ENCODE measurements around the gene ABCG1.

The ABCG1 gene

DNA sequence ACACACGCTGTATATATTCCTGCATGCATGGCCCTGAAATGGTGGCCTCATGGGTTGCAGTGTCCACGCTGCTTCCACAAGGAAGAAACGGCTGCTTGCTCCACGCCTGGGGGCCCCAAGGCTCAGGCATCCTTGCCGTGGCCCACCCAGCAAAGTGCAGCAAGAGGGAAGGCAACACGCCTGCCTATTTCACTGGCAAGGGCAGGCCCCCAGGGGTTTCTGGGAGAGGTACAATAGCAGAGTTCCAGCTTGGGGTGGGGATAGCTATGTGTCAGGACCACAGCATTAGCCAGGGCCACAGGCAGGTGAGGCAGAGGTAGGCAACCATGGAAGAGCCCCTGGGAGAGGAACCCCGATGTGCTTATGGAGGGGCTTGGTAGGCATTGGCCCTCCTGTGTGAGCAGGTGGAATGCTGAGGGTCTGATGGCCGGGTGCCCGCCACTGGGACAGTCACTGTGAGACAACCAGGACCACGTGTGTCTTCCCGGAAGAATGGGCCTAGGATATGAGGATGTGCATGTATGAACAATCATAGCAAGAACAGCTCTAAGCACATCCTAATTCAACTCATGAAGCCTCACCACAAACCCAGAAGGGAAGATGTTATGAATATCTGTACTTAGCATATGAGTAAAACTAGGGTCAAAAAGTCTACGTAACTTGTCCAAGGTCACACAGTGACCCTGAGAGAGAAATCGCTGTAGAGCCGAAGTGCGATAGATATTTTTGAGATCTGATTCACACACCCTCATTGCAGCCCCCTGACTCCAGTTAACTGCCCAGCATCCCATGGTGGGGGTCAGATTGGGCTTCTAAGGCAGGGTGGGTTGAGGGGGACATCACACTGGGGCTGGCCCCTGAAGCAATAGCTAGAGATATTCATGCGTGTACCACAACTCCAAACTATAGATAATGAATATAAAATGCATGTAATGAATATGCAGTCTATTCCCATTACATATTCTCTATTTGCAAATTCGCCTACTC lies 120.1 kb downstream of the ABCG1 start:
- DNase-seq (ENCODE audit: low spot score) (no peak), ATAC-seq (ENCODE audit: low read depth) (no peak)
- H3K4me1 ChIP-seq (ENCODE audit: insufficient read depth, poor library complexity, severe bottlenecking), result no peaks in the 10 kb centered on the region
- no peak overlapping the region for H3K27ac ChIP-seq (ENCODE audit: poor library complexity, severe bottlenecking)
- no peak overlapping the region for H3K4me3 ChIP-seq (ENCODE audit: severe bottlenecking)
- H3K27me3 ChIP-seq (ENCODE audit: insufficient read depth, poor library complexity, severe bottlenecking), result peaks cover 2% of the 10 kb centered on the region
- no peaks in the 10 kb centered on the region for H3K36me3 ChIP-seq (ENCODE audit: low read depth)
- TF ChIP-seq, protein P1, sequence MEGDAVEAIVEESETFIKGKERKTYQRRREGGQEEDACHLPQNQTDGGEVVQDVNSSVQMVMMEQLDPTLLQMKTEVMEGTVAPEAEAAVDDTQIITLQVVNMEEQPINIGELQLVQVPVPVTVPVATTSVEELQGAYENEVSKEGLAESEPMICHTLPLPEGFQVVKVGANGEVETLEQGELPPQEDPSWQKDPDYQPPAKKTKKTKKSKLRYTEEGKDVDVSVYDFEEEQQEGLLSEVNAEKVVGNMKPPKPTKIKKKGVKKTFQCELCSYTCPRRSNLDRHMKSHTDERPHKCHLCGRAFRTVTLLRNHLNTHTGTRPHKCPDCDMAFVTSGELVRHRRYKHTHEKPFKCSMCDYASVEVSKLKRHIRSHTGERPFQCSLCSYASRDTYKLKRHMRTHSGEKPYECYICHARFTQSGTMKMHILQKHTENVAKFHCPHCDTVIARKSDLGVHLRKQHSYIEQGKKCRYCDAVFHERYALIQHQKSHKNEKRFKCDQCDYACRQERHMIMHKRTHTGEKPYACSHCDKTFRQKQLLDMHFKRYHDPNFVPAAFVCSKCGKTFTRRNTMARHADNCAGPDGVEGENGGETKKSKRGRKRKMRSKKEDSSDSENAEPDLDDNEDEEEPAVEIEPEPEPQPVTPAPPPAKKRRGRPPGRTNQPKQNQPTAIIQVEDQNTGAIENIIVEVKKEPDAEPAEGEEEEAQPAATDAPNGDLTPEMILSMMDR (IDR thresholded peaks at IDR 0.05; ENCODE audit: poor library complexity, severe bottlenecking), result no peak
- no peaks in the 10 kb centered on the region for H3K9me3 ChIP-seq (ENCODE audit: severe bottlenecking)

DNA sequence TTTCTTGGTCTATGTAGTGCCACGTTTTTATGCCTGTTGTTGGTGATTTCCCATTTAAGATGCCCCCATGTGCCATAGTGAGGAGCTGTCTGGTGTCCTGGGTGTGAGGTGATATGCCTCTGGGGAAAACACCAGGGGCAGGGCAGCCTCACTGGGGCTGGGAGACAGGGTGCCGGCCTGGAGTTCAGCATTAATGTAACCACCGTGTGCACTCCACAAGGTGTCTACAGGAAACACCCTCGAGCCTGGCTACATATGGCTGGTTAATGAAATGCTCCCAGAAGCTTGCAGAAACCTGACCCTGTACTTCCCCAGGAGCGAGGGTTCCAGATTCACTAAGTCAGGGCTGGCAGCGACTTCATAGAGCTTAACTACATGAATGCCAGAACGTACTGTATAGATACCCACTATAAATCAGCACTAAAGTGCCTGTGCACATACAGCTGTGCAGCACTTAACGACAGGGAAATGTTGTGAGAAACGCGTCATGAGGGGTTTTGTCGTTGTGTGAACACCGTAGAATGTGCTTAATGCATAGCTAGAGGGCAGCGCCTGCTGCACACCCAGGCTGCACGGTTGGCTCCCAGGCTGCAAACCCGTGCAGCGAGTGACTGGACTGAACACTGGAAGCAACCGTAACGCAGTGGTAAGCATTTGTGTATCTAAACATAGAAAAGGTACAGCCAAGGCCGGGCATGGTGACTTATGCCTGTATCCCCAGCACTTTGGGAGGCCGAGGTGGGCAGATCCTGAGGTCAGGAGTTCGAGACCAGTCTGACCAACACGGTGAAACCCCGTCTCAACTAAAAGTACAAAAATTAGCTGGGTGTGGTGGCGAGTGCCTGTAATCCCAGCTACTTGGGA lies 121.5 kb downstream of the ABCG1 start:
- DNase-seq (ENCODE audit: low spot score), result no peak
- Histone ChIP-seq H3K4me1 (ENCODE audit: insufficient read depth, poor library complexity, severe bottlenecking) (no peaks in the 10 kb centered on the region), H3K27me3 (ENCODE audit: insufficient read depth, poor library complexity, severe bottlenecking) (no peaks in the 10 kb centered on the region), H3K9me3 (ENCODE audit: severe bottlenecking) (no peaks in the 10 kb centered on the region), H3K36me3 (ENCODE audit: low read depth) (no peaks in the 10 kb centered on the region), H3K27ac (ENCODE audit: poor library complexity, severe bottlenecking) (no peak overlapping the region), H3K4me3 (ENCODE audit: severe bottlenecking) (no peak overlapping the region)
- no peak for ATAC-seq (ENCODE audit: low read depth)
- TF ChIP-seq, protein P1 (IDR thresholded peaks at IDR 0.05; ENCODE audit: poor library complexity, severe bottlenecking), result no peak

DNA sequence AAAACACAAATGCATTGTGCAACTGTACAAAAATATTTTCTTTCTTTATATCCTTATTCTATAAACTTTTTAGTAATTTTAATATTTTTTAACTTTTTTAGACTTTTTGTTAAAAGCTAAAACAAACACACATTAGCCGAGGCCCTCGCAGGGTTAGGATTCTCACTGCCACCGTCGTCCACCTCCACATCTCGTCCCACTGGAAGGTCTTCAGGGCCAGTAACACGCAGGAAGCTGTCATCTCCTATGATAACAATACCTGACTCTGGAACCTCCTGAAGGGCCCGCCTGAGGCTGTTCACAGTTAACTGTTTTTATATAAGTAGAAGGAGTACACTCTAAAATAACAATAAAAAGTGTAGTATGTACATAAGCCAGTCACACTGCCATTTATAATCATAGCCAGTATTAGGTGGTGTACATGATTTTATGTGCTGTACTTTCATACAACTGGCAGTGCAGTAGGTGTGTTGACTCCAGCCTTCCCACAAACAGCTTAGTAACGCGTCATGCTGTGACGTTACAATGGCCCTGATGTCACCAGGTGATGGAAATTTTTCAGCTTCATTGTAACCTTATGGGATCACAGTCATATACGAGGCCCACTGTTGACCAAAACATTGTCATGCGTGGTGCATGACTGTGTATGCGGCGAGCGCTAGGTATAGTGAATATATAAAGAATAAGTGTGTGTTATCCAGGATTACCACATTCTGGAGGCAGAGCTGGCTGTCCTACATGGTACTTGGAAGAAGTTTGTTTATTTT lies 123.0 kb downstream of the ABCG1 start:
- DNase-seq (ENCODE audit: low spot score) (no peak), ATAC-seq (ENCODE audit: low read depth) (no peak)
- Histone ChIP-seq H3K4me3 (ENCODE audit: severe bottlenecking) (no peak overlapping the region), H3K27me3 (ENCODE audit: insufficient read depth, poor library complexity, severe bottlenecking) (no peaks in the 10 kb centered on the region), H3K36me3 (ENCODE audit: low read depth) (no peaks in the 10 kb centered on the region), H3K27ac (ENCODE audit: poor library complexity, severe bottlenecking) (no peak overlapping the region), H3K9me3 (ENCODE audit: severe bottlenecking) (no peaks in the 10 kb centered on the region), H3K4me1 (ENCODE audit: insufficient read depth, poor library complexity, severe bottlenecking) (no peaks in the 10 kb centered on the region)
- TF ChIP-seq, protein P1 (IDR thresholded peaks at IDR 0.05; ENCODE audit: poor library complexity, severe bottlenecking), result no peak

DNA sequence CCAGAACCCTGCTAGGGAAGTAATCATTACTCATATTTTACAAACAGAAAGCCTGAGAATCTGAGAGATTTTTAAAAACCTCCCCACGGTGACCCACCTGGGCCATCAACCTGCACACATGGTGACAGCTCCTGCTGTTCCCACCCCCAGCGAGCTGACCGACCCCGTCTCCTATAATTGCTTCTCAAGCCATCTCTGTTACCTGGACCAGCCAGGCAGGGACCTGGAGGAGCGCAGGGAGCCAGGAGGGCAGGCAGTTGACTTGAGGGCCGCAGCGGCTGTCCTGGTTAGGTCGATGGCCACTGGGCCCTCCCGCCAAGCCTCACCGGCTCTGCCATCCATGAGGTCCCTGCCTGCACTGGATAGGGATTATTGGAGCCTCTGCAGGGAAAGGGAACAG lies 124.2 kb downstream of the ABCG1 start:
- TF ChIP-seq, protein P1 (IDR thresholded peaks at IDR 0.05; ENCODE audit: poor library complexity, severe bottlenecking), result no peak
- ATAC-seq (ENCODE audit: low read depth), result no peak
- no peak overlapping the region for H3K27ac ChIP-seq (ENCODE audit: poor library complexity, severe bottlenecking)
- no peaks in the 10 kb centered on the region for H3K4me1 ChIP-seq (ENCODE audit: insufficient read depth, poor library complexity, severe bottlenecking)
- H3K36me3 ChIP-seq (ENCODE audit: low read depth), result no peaks in the 10 kb centered on the region
- no peak overlapping the region for H3K4me3 ChIP-seq (ENCODE audit: severe bottlenecking)
- no peak for DNase-seq (ENCODE audit: low spot score)
- H3K9me3 ChIP-seq (ENCODE audit: severe bottlenecking), result no peaks in the 10 kb centered on the region
- H3K27me3 ChIP-seq (ENCODE audit: insufficient read depth, poor library complexity, severe bottlenecking), result no peaks in the 10 kb centered on the region
